ENCODE results near the gene CHRNA1.

DNA sequence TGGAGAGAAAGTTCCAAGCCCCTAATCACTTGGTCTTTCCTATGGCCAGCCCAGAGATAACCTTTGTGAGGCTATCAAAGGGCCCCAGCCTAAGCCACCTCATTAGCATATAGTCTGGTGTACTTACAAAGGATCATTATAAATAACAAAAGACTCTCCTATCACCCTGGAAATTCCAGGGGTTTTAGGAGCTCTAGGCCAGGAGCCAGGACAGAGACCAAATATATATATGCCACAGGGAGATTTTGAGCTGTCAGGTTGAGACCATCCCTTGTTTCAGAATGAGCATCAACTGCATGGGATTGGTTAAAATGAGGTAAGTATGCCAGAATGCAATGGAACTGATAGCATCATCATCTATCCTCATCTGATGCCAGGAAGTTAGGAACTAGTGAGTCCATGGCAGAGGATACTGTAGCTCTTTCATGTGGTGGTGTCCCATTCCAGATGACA is 32.1 kb upstream of the CHRNA1 start:
- TF ChIP-seq POLR2A (IDR thresholded peaks at IDR 0.05) (no peak), POLR2AphosphoS5 (IDR thresholded peaks at IDR 0.05) (no peak)
- TF ChIP-seq, protein P1, sequence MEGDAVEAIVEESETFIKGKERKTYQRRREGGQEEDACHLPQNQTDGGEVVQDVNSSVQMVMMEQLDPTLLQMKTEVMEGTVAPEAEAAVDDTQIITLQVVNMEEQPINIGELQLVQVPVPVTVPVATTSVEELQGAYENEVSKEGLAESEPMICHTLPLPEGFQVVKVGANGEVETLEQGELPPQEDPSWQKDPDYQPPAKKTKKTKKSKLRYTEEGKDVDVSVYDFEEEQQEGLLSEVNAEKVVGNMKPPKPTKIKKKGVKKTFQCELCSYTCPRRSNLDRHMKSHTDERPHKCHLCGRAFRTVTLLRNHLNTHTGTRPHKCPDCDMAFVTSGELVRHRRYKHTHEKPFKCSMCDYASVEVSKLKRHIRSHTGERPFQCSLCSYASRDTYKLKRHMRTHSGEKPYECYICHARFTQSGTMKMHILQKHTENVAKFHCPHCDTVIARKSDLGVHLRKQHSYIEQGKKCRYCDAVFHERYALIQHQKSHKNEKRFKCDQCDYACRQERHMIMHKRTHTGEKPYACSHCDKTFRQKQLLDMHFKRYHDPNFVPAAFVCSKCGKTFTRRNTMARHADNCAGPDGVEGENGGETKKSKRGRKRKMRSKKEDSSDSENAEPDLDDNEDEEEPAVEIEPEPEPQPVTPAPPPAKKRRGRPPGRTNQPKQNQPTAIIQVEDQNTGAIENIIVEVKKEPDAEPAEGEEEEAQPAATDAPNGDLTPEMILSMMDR (IDR thresholded peaks at IDR 0.05 in 8 of 11, conservative IDR thresholded peaks at IDR 0.05 in 3 of 11): no peak

Data from spleen (tissue), 7 donors.